HCT116 (cell line): ENCODE results near the gene USP10. TPM values are rescaled to one million over a fixed set of nuclear protein-coding genes. Genes with fewer than 3 reads are reported as not detected.

ENCODE experiments used
- ATAC-seq: fragments of 200-7000 bp; cut with Tn5 transposase; 2 replicates; pipeline ENCODE4 v1.9.1; 2020; ENCODE audit warnings: mild to moderate bottlenecking, moderate library complexity
- BruUV-seq: library from RNA; stranded (reverse); fragments of 400-500 nt; replicated peaks from 2 replicates; lab custom pipeline; 2021; lab: Mats Ljungman, UMichigan
- CTCF ChIA-PET: fragments of 300-600 bp; sonication (Branson Sonifier 250); formaldehyde crosslinking; loops from one replicate; lab custom pipeline; 2021; ENCODE audit warnings: antibody characterized with exemption; lab: Charles Lee
- POLR2A ChIA-PET: fragments of 300-600, 350-600 bp; sonication (Branson Sonifier 250); formaldehyde crosslinking; loops from one replicate; lab custom pipeline; 2021; ENCODE audit warnings: antibody characterized with exemption; lab: Charles Lee
- RAD21 ChIA-PET, 2 experiments: fragments of 300-600 bp; sonication (Branson Sonifier 250); formaldehyde crosslinking; loops; one replicate each; lab custom pipeline; 2023; ENCODE audit warnings: low total read pairs in 2 of 2; ENCODE audit not compliant: uncharacterized antibody in 2 of 2, unreplicated experiment in 2 of 2, low non-redundant PET in 1 of 2; lab: Charles Lee
- DNase-seq: peaks from one replicate; pipeline ENCODE4 v3.0.0-alpha.2; 2010; ENCODE audit warnings: low read depth, low spot score
- H2AFZ ChIP-seq: fragments of 200-600 bp; shearing (Covaris generic), sonication (generic); 2 replicates; pipeline ENCODE4 v1.6.1; 2017; ENCODE audit warnings: low read depth, mixed run types, mixed read lengths, antibody characterized with exemption, low read length; ENCODE audit not compliant: poor library complexity, severe bottlenecking
- H3K27ac ChIP-seq: 2 replicates; pipeline ENCODE4 v1.5.1; 2012; ENCODE audit warnings: low read depth, low read length
- H3K27me3 ChIP-seq: fragments of 200-600 bp; sonication (generic); 2 replicates; pipeline ENCODE4 v1.6.1; 2016; ENCODE audit warnings: mixed run types, low read length, mixed read lengths; ENCODE audit not compliant: insufficient read depth
- H3K36me3 ChIP-seq, 2 experiments: fragments of 200-500 bp in 1 of 2; fragments of 200-600 bp in 1 of 2; sonication (Bioruptor generic) in 1 of 2; sonication (generic) in 1 of 2; 2 replicates each; pipeline versions ENCODE4 v1.5.1 to v1.6.1; 2014 to 2016; ENCODE audit warnings: low read length in 2 of 2, inconsistent platforms in 1 of 2, mixed read lengths in 1 of 2, mixed run types in 1 of 2; ENCODE audit not compliant: insufficient read depth in 2 of 2, control insufficient read depth in 1 of 2
- H3K4me1 ChIP-seq, 2 experiments: fragments of 200-600 bp in 1 of 2; sonication (generic) in 1 of 2; 2 replicates each; pipeline versions ENCODE4 v1.5.1 to v1.6.1; 2012 to 2017; ENCODE audit warnings: low read length in 2 of 2, inconsistent platforms in 1 of 2, mild to moderate bottlenecking in 1 of 2, mixed read lengths in 1 of 2, mixed run types in 1 of 2, moderate library complexity in 1 of 2; ENCODE audit not compliant: insufficient read depth in 2 of 2, control insufficient read depth in 1 of 2
- H3K4me2 ChIP-seq: fragments of 200-600 bp; sonication (generic); 2 replicates; pipeline ENCODE4 v1.6.1; 2017; ENCODE audit warnings: mixed run types, low read length, mixed read lengths
- H3K4me3 ChIP-seq, 2 experiments: fragments of 200-600 bp in 1 of 2; sonication (generic) in 1 of 2; replicated peaks in 1 of 2; 2 replicates each; pipeline ENCODE4 v1.5.1; 2011 to 2016; ENCODE audit warnings: low read length in 2 of 2, control low read depth in 1 of 2, low read depth in 1 of 2, mild to moderate bottlenecking in 1 of 2, mixed read lengths in 1 of 2, mixed run types in 1 of 2
- H3K79me2 ChIP-seq: fragments of 200-600 bp; sonication (generic); 2 replicates; pipeline ENCODE4 v1.6.1; 2017; ENCODE audit warnings: mild to moderate bottlenecking, mixed run types, low read length, moderate library complexity, mixed read lengths; ENCODE audit not compliant: insufficient read depth
- H3K9ac ChIP-seq: fragments of 200-600 bp; sonication (generic); 2 replicates; pipeline ENCODE4 v1.6.1; 2016; ENCODE audit warnings: low read length, mixed read lengths
- H3K9me2 ChIP-seq: fragments of 200-600 bp; sonication (generic), shearing (Covaris generic); 2 replicates; pipeline ENCODE4 v1.6.1; 2017; ENCODE audit warnings: mixed run types, mild to moderate bottlenecking, moderate library complexity; ENCODE audit not compliant: insufficient read depth
- H3K9me3 ChIP-seq, 2 experiments: fragments of 200-500 bp in 1 of 2; fragments of 200-600 bp in 1 of 2; sonication (Bioruptor generic) in 1 of 2; sonication (generic) in 1 of 2; 2 replicates each; pipeline ENCODE4 v1.6.1; 2014 to 2017; ENCODE audit warnings: low read length in 2 of 2, mixed read lengths in 2 of 2, inconsistent platforms in 1 of 2, low read depth in 1 of 2, mild to moderate bottlenecking in 1 of 2, mixed run types in 1 of 2, moderate library complexity in 1 of 2; ENCODE audit not compliant: control insufficient read depth in 1 of 2, insufficient read depth in 1 of 2
- H4K20me1 ChIP-seq: fragments of 200-600 bp; sonication (generic), shearing (Covaris generic); 2 replicates; pipeline ENCODE4 v1.6.1; 2017; ENCODE audit warnings: mixed run types, mild to moderate bottlenecking, moderate library complexity; ENCODE audit not compliant: insufficient read depth
- CBX3 ChIP-seq: IDR thresholded peaks from 2 replicates; pipeline ENCODE4 v1.6.1; 2012; ENCODE audit warnings: low read depth
- ELF1 ChIP-seq: IDR thresholded peaks from 2 replicates; pipeline ENCODE4 v1.6.1; 2012; ENCODE audit warnings: low read depth, borderline replicate concordance
- EZH2 ChIP-seq: fragments of 200-600 bp; sonication (generic); IDR thresholded peaks from 2 replicates; pipeline ENCODE4 v1.6.1; 2017; ENCODE audit warnings: antibody characterized with exemption, mixed run types
- EZH2phosphoT487 ChIP-seq: fragments of 200-600 bp; IDR thresholded peaks from 2 replicates; pipeline ENCODE4 v1.6.1; 2018; ENCODE audit warnings: antibody characterized with exemption, borderline replicate concordance
- FOSL1 ChIP-seq: IDR thresholded peaks from 2 replicates; pipeline ENCODE4 v1.6.1; 2012; ENCODE audit warnings: low read depth
- JUND ChIP-seq: IDR thresholded peaks from 2 replicates; pipeline ENCODE4 v1.6.1; 2012
- POLR2A ChIP-seq: IDR thresholded peaks from 2 replicates; pipeline ENCODE4 v1.7.0; 2011; ENCODE audit warnings: borderline replicate concordance; ENCODE audit not compliant: insufficient read depth, insufficient read length; ENCODE audit errors: extremely low read depth
- POLR2AphosphoS5 ChIP-seq: IDR thresholded peaks from 2 replicates; pipeline ENCODE4 v1.6.1; 2011; ENCODE audit warnings: mild to moderate bottlenecking, low read depth, low read length, moderate library complexity
- RAD21 ChIP-seq: IDR thresholded peaks from 2 replicates; pipeline ENCODE4 v1.6.1; 2012; ENCODE audit warnings: low read depth, mild to moderate bottlenecking
- SIN3A ChIP-seq: IDR thresholded peaks from 2 replicates; pipeline ENCODE4 v1.6.1; 2012; ENCODE audit warnings: low read depth
- SP1 ChIP-seq: IDR thresholded peaks from 2 replicates; pipeline ENCODE4 v1.6.1; 2012; ENCODE audit warnings: low read depth
- SRF ChIP-seq: IDR thresholded peaks from 2 replicates; pipeline ENCODE4 v1.6.1; 2012; ENCODE audit warnings: low read depth
- TCF7L2 ChIP-seq: IDR thresholded peaks from 2 replicates; pipeline ENCODE4 v1.7.0; 2011; ENCODE audit warnings: borderline replicate concordance, inconsistent platforms; ENCODE audit not compliant: insufficient read depth, insufficient read length; ENCODE audit errors: extremely low read depth
- YY1 ChIP-seq: IDR thresholded peaks from 2 replicates; pipeline ENCODE4 v1.6.1; 2011; ENCODE audit warnings: low read length, low read depth, moderate library complexity, mild to moderate bottlenecking; ENCODE audit not compliant: insufficient replicate concordance; ENCODE audit errors: extremely low read depth
- ZFX ChIP-seq: fragments of 450-650 bp; IDR thresholded peaks from 2 replicates; pipeline ENCODE4 v1.6.1; 2017
- intact Hi-C: fragments of 100-400 bp; cut with micrococcal nuclease; formaldehyde crosslinking; loops from 2 replicates; pipeline ENCODE4 v1.10.0; 2022
- total RNA-seq: library from RNA; stranded (reverse); gene quantifications from one replicate; pipeline ENCODE4 v1.2.1, GENCODE V29; 2021; ENCODE audit not compliant: unreplicated experiment
- TF ChIP-seq, protein P1 (sequence below), 3 experiments: fragments of 200-600 bp in 1 of 3; sonication (generic) in 1 of 3; IDR thresholded peaks in 2 of 3; conservative IDR thresholded peaks in 1 of 3; 2 replicates each; pipeline ENCODE4 v1.5.1; 2012 to 2017; ENCODE audit warnings: low read depth in 2 of 3, low read length in 2 of 3, antibody characterized with exemption in 1 of 3, borderline replicate concordance in 1 of 3, control low read depth in 1 of 3, mild to moderate bottlenecking in 1 of 3, mixed read lengths in 1 of 3, mixed run types in 1 of 3, moderate library complexity in 1 of 3; ENCODE audit not compliant: insufficient read depth in 1 of 3
- TF ChIP-seq, protein P2 (sequence below): IDR thresholded peaks from 2 replicates; pipeline ENCODE4 v1.6.1; 2012; ENCODE audit warnings: low read depth
- TF ChIP-seq, protein P3 (sequence below): IDR thresholded peaks from 2 replicates; pipeline ENCODE4 v1.6.1; 2012
- TF ChIP-seq, protein P4 (sequence below): IDR thresholded peaks from 2 replicates; pipeline ENCODE4 v1.6.1; 2011; ENCODE audit warnings: mild to moderate bottlenecking, low read length, moderate library complexity; ENCODE audit not compliant: insufficient replicate concordance; ENCODE audit errors: extremely low read depth

USP10 gene
- total RNA-seq, 1 experiment from 2014 or later, result 175 TPM

DNA sequence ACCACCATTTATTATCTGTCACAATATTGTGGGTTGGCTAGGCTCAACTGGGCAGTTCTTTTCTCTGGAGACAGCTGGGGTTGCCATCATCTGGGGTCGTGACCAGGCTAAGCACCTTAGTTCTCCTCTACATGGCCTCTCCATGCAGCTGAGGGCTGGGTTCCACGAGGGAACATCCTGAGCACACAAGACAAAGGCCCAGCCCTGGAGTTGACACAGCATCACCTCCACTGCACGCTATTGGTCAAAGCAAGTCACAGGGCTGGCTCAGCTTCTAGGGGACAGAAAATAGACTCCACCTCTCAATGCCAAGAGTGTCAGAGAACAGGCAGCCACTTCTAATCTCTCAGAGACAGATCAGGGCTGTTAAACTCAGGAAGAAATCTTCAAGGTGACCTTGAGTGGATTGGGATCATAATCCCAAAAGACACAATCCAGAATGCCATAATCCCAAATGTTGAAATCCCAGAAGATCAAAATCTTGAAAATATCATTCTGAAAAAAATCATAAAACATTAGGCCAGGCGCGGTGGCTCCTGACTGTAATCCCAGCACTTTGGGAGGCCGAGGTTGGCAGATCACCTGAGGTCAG lies 13.0 kb upstream of the USP10 start:
- Histone ChIP-seq H3K4me3 (no peak overlapping the region), H4K20me1 (no peaks in the 10 kb centered on the region), H3K9me3 (no peaks in the 10 kb centered on the region), H3K9ac (no peak overlapping the region), H3K27ac (no peak overlapping the region), H3K9me2 (no peaks in the 10 kb centered on the region), H3K4me1 (peaks cover 0 to 4% of the 10 kb centered on the region in 2 experiments; a peak in 1 of 4 replicates), H3K36me3 (no peaks in the 10 kb centered on the region), H2AFZ (peak overlapping the region; percentile 0), H3K4me2 (no peak overlapping the region), H3K79me2 (no peaks in the 10 kb centered on the region), H3K27me3 (peaks cover 12% of the 10 kb centered on the region; the same call in 1 of the 2 replicates)
- intact Hi-C loops, result no loop called here
- ATAC-seq (peak; percentile 88), DNase-seq (peak; percentile 19)
- POLR2A ChIA-PET, result no interaction called here
- RAD21 ChIA-PET, result no interaction called here
- TF ChIP-seq CBX3 (no peak), SRF (no peak), JUND (no peak), SIN3A (no peak), SP1 (no peak), POLR2A (no peak), TCF7L2 (no peak), YY1 (no peak), POLR2AphosphoS5 (no peak), ZFX (no peak), EZH2 (no peak), EZH2phosphoT487 (no peak), FOSL1 (no peak), ELF1 (no peak), RAD21 (no peak)
- TF ChIP-seq, protein P1, sequence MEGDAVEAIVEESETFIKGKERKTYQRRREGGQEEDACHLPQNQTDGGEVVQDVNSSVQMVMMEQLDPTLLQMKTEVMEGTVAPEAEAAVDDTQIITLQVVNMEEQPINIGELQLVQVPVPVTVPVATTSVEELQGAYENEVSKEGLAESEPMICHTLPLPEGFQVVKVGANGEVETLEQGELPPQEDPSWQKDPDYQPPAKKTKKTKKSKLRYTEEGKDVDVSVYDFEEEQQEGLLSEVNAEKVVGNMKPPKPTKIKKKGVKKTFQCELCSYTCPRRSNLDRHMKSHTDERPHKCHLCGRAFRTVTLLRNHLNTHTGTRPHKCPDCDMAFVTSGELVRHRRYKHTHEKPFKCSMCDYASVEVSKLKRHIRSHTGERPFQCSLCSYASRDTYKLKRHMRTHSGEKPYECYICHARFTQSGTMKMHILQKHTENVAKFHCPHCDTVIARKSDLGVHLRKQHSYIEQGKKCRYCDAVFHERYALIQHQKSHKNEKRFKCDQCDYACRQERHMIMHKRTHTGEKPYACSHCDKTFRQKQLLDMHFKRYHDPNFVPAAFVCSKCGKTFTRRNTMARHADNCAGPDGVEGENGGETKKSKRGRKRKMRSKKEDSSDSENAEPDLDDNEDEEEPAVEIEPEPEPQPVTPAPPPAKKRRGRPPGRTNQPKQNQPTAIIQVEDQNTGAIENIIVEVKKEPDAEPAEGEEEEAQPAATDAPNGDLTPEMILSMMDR (IDR thresholded peaks at IDR 0.05 in 2 of 3, conservative IDR thresholded peaks at IDR 0.05 in 1 of 3; ENCODE audit: borderline replicate concordance in 1 of 3, insufficient read depth in 1 of 3, low read depth in 2 of 3, low read length in 2 of 3), result no peak
- TF ChIP-seq, protein P2, sequence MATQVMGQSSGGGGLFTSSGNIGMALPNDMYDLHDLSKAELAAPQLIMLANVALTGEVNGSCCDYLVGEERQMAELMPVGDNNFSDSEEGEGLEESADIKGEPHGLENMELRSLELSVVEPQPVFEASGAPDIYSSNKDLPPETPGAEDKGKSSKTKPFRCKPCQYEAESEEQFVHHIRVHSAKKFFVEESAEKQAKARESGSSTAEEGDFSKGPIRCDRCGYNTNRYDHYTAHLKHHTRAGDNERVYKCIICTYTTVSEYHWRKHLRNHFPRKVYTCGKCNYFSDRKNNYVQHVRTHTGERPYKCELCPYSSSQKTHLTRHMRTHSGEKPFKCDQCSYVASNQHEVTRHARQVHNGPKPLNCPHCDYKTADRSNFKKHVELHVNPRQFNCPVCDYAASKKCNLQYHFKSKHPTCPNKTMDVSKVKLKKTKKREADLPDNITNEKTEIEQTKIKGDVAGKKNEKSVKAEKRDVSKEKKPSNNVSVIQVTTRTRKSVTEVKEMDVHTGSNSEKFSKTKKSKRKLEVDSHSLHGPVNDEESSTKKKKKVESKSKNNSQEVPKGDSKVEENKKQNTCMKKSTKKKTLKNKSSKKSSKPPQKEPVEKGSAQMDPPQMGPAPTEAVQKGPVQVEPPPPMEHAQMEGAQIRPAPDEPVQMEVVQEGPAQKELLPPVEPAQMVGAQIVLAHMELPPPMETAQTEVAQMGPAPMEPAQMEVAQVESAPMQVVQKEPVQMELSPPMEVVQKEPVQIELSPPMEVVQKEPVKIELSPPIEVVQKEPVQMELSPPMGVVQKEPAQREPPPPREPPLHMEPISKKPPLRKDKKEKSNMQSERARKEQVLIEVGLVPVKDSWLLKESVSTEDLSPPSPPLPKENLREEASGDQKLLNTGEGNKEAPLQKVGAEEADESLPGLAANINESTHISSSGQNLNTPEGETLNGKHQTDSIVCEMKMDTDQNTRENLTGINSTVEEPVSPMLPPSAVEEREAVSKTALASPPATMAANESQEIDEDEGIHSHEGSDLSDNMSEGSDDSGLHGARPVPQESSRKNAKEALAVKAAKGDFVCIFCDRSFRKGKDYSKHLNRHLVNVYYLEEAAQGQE, result no peak
- TF ChIP-seq, protein P3, sequence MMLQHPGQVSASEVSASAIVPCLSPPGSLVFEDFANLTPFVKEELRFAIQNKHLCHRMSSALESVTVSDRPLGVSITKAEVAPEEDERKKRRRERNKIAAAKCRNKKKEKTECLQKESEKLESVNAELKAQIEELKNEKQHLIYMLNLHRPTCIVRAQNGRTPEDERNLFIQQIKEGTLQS, result no peak
- TF ChIP-seq, protein P4, sequence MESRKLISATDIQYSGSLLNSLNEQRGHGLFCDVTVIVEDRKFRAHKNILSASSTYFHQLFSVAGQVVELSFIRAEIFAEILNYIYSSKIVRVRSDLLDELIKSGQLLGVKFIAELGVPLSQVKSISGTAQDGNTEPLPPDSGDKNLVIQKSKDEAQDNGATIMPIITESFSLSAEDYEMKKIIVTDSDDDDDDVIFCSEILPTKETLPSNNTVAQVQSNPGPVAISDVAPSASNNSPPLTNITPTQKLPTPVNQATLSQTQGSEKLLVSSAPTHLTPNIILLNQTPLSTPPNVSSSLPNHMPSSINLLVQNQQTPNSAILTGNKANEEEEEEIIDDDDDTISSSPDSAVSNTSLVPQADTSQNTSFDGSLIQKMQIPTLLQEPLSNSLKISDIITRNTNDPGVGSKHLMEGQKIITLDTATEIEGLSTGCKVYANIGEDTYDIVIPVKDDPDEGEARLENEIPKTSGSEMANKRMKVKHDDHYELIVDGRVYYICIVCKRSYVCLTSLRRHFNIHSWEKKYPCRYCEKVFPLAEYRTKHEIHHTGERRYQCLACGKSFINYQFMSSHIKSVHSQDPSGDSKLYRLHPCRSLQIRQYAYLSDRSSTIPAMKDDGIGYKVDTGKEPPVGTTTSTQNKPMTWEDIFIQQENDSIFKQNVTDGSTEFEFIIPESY, result no peak
- CTCF ChIA-PET, result interaction anchor here (1.0 to 5.9 kb wide), 2 partner anchors 14 to 64 kb away, joined by 3 to 34 read pairs; no protein-coding TSS in a partner anchor
- no TSS peak for BruUV-seq
